HEK293 (cell line): ENCODE measurements around the gene EID3.

Experiments
- CTCF ChIA-PET: fragments of 350-600 bp; formaldehyde crosslinking; extraction: SDS; loops from one replicate; lab custom pipeline; 2021; ENCODE audit warnings: antibody characterized with exemption; lab: Yijun Ruan, JAX
- POLR2A ChIA-PET: fragments of 300-600 bp; formaldehyde crosslinking; extraction: SDS; loops from one replicate; lab custom pipeline; 2020; ENCODE audit warnings: antibody characterized with exemption, inconsistent platforms; lab: Yijun Ruan, JAX
- H3K27ac ChIP-seq: fragments of 200-500 bp; sonication (Bioruptor generic); 2 replicates; pipeline ENCODE4 v1.5.1; 2014; ENCODE audit warnings: low read depth, low read length, control low read depth, inconsistent platforms; ENCODE audit errors: extremely low read depth
- H3K36me3 ChIP-seq, 2 experiments: fragments of 200-500 bp in 1 of 2; sonication (Bioruptor generic) in 1 of 2; 1 replicate in 1 of 2; 2 replicates in 1 of 2; pipeline ENCODE4 v1.5.1; 2014 to 2017; ENCODE audit warnings: inconsistent platforms in 2 of 2, low read length in 2 of 2; ENCODE audit not compliant: control insufficient read depth in 2 of 2, insufficient read depth in 1 of 2
- H3K4me1 ChIP-seq: fragments of 200-500 bp; sonication (Bioruptor generic); 2 replicates; pipeline ENCODE4 v1.5.1; 2014; ENCODE audit warnings: mild to moderate bottlenecking, low read length, inconsistent platforms; ENCODE audit not compliant: control insufficient read depth, insufficient read depth
- H3K4me3 ChIP-seq: 2 replicates; pipeline ENCODE4 v1.5.1; 2011; ENCODE audit warnings: low read depth, mild to moderate bottlenecking, control low read depth, low read length, moderate library complexity
- H3K9me3 ChIP-seq: fragments of 200-500 bp; sonication (Bioruptor generic); 2 replicates; pipeline ENCODE4 v1.5.1; 2014; ENCODE audit warnings: low read depth, low read length, inconsistent platforms; ENCODE audit not compliant: control insufficient read depth, insufficient read depth
- GLIS2 ChIP-seq: fragments of 450-650 bp; formaldehyde crosslinking; IDR thresholded peaks from 2 replicates; pipeline ENCODE4 v1.5.1; 2016; ENCODE audit warnings: missing biosample characterization, missing genetic modification characterization
- KLF10 ChIP-seq: fragments of 450-650 bp; IDR thresholded peaks from 2 replicates; pipeline ENCODE4 v1.5.1; 2018; ENCODE audit warnings: missing biosample characterization, mild to moderate bottlenecking, missing genetic modification characterization
- KLF16 ChIP-seq: fragments of 450-650 bp; formaldehyde crosslinking; IDR thresholded peaks from 2 replicates; pipeline ENCODE4 v1.5.1; 2017; ENCODE audit warnings: missing biosample characterization, missing genetic modification characterization
- RBAK ChIP-seq: fragments of 450-650 bp; formaldehyde crosslinking; IDR thresholded peaks from 2 replicates; pipeline ENCODE4 v1.5.1; 2016; ENCODE audit warnings: missing biosample characterization, missing genetic modification characterization
- SCRT2 ChIP-seq: fragments of 450-650 bp; formaldehyde crosslinking; IDR thresholded peaks from 2 replicates; pipeline ENCODE4 v1.5.1; 2016; ENCODE audit warnings: missing biosample characterization, missing genetic modification characterization
- ZBTB17 ChIP-seq: fragments of 450-650 bp; formaldehyde crosslinking; IDR thresholded peaks from 2 replicates; pipeline ENCODE4 v1.5.1; 2016; ENCODE audit warnings: missing biosample characterization, missing genetic modification characterization
- ZFHX2 ChIP-seq: fragments of 450-650 bp; formaldehyde crosslinking; conservative IDR thresholded peaks from 2 replicates; pipeline ENCODE4 v1.5.1; 2016; ENCODE audit warnings: missing biosample characterization, missing genetic modification characterization
- ZIC2 ChIP-seq: fragments of 450-650 bp; formaldehyde crosslinking; IDR thresholded peaks from 2 replicates; pipeline ENCODE4 v1.5.1; 2016; ENCODE audit warnings: missing biosample characterization, missing genetic modification characterization
- ZNF146 ChIP-seq: fragments of 450-650 bp; formaldehyde crosslinking; IDR thresholded peaks from 2 replicates; pipeline ENCODE4 v1.5.1; 2016; ENCODE audit warnings: missing biosample characterization, missing genetic modification characterization
- ZNF174 ChIP-seq: fragments of 450-650 bp; formaldehyde crosslinking; IDR thresholded peaks from 2 replicates; pipeline ENCODE4 v1.5.0; 2017; ENCODE audit warnings: missing biosample characterization, mild to moderate bottlenecking, missing genetic modification characterization
- ZNF23 ChIP-seq: fragments of 450-650 bp; formaldehyde crosslinking; IDR thresholded peaks from 2 replicates; pipeline ENCODE4 v1.5.1; 2016; ENCODE audit warnings: missing biosample characterization, missing genetic modification characterization, borderline replicate concordance
- ZNF341 ChIP-seq: fragments of 450-650 bp; formaldehyde crosslinking; IDR thresholded peaks from 2 replicates; pipeline ENCODE4; 2016; ENCODE audit warnings: low read depth, missing biosample characterization, missing genetic modification characterization
- ZNF391 ChIP-seq: fragments of 450-650 bp; formaldehyde crosslinking; IDR thresholded peaks from 2 replicates; pipeline ENCODE4 v1.5.1; 2016; ENCODE audit warnings: low read depth, missing biosample characterization, missing genetic modification characterization, borderline replicate concordance
- ZNF423 ChIP-seq: fragments of 450-650 bp; formaldehyde crosslinking; IDR thresholded peaks from 2 replicates; pipeline ENCODE4 v1.5.1; 2016; ENCODE audit warnings: missing biosample characterization, missing genetic modification characterization
- ZNF623 ChIP-seq: fragments of 450-650 bp; formaldehyde crosslinking; IDR thresholded peaks from 2 replicates; pipeline ENCODE4 v1.5.1; 2016; ENCODE audit warnings: missing biosample characterization, missing genetic modification characterization
- ZNF626 ChIP-seq: fragments of 450-650 bp; sonication (Bioruptor Pico); formaldehyde crosslinking; IDR thresholded peaks from 2 replicates; pipeline ENCODE4 v1.5.1; 2018; ENCODE audit warnings: missing biosample characterization, missing genetic modification characterization, inconsistent platforms
- ZNF792 ChIP-seq: fragments of 450-650 bp; formaldehyde crosslinking; IDR thresholded peaks from 2 replicates; pipeline ENCODE4 v1.5.1; 2016; ENCODE audit warnings: missing biosample characterization, missing genetic modification characterization
- ZXDB ChIP-seq: fragments of 450-650 bp; formaldehyde crosslinking; IDR thresholded peaks from 2 replicates; pipeline ENCODE4 v1.5.1; 2016; ENCODE audit warnings: missing biosample characterization, missing genetic modification characterization
- TF ChIP-seq, protein P1 (sequence below): fragments of 450-650 bp; formaldehyde crosslinking; IDR thresholded peaks from 2 replicates; pipeline ENCODE4 v1.5.1; 2016; ENCODE audit warnings: missing biosample characterization, missing genetic modification characterization
- TF ChIP-seq, protein P2 (sequence below): fragments of 450-650 bp; formaldehyde crosslinking; conservative IDR thresholded peaks from 2 replicates; pipeline ENCODE4 v1.5.1; 2016; ENCODE audit warnings: low read depth, missing biosample characterization, missing genetic modification characterization
- TF ChIP-seq, protein P3 (sequence below): fragments of 450-650 bp; formaldehyde crosslinking; IDR thresholded peaks from 2 replicates; pipeline ENCODE4 v1.5.1; 2016; ENCODE audit warnings: missing biosample characterization, missing genetic modification characterization, borderline replicate concordance

The EID3 gene

DNA sequence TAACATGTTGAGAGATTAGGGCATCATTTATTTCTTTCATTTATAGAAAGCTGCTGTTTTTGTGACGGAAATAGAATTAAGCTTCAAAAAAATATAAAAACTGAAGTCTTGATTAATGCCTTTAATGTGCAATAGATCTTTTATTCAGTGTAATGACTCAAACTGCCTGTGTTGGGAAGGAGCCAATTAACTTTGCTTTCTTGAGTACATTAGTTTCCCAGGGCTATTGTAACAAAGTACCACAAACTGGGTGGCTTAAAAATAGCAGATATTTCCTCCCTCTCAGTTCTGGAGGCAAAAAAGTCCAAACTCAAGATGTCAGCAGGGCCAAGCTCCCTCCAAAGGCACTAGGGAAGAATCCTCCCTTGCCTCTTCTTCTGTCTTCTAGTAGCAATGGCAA, 36.6 kb downstream of the EID3 start (continued):
- TF ChIP-seq ZXDB (tag by site-specific recombination) (no peak), RBAK (tag by site-specific recombination) (no peak), ZNF146 (no peak), KLF10 (tag by site-specific recombination) (no peak), ZFHX2 (tag by site-specific recombination) (no peak), ZNF792 (tag by site-specific recombination) (no peak), ZNF174 (no peak), KLF16 (no peak)
- TF ChIP-seq, protein P1, sequence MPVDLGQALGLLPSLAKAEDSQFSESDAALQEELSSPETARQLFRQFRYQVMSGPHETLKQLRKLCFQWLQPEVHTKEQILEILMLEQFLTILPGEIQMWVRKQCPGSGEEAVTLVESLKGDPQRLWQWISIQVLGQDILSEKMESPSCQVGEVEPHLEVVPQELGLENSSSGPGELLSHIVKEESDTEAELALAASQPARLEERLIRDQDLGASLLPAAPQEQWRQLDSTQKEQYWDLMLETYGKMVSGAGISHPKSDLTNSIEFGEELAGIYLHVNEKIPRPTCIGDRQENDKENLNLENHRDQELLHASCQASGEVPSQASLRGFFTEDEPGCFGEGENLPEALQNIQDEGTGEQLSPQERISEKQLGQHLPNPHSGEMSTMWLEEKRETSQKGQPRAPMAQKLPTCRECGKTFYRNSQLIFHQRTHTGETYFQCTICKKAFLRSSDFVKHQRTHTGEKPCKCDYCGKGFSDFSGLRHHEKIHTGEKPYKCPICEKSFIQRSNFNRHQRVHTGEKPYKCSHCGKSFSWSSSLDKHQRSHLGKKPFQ (tag by site-specific recombination) = no peak
- TF ChIP-seq, all 188 proteins: peak for 0

DNA sequence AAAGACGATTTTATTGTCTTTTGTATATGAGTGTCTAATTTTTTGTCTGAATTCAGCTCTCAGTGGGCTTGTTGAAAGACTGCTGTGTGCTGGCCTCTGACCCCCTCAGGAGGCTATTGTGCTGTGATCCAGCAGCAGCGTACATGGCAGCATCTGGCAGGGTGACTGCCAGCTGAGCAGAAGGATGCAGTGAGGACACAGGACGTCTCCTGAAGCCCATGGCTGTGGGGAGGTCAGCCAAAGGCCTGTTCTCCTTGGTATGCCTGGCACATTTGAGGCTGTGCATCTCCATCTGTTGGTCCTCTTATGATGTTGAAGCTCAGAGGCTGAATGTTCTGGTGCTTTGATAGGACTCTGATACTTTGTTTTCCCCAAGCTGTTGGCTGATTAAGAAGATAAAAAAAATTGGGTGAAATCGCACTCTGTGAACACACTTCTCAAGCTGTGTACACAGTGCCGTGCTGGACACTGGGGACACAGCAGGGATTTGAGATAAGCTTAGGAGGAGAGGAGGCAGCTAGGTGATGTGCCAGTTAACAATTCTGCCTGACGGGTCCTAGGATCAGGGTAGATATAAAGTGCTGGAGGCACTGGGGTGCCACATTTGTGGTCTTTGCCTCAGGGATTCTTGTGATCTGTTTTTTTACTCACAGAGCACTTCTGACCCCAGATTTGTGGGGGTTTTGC, 37.5 kb downstream of the EID3 start:
- Histone ChIP-seq H3K9me3 (no peaks in the 10 kb centered on the region), H3K36me3 (peaks cover 32 to 73% of the 10 kb centered on the region in 2 experiments), H3K4me1 (no peaks in the 10 kb centered on the region), H3K4me3 (no peak overlapping the region), H3K27ac (no peak overlapping the region)
- ChIA-PET CTCF (interaction anchor here (1.0 kb wide), 1 partner anchor 14 kb away, joined by 3 read pairs; no protein-coding TSS in a partner anchor), POLR2A (interaction anchor here (0.9 kb wide), 1 partner anchor 28 kb away, joined by 3 read pairs; no protein-coding TSS in a partner anchor)
- TF ChIP-seq ZIC2 (tag by site-specific recombination) (peak; percentile 87), SCRT2 (tag by site-specific recombination) (no peak), ZNF623 (tag by site-specific recombination) (no peak), GLIS2 (tag by site-specific recombination) (no peak), ZNF341 (tag by site-specific recombination) (no peak)
- TF ChIP-seq, protein P2, sequence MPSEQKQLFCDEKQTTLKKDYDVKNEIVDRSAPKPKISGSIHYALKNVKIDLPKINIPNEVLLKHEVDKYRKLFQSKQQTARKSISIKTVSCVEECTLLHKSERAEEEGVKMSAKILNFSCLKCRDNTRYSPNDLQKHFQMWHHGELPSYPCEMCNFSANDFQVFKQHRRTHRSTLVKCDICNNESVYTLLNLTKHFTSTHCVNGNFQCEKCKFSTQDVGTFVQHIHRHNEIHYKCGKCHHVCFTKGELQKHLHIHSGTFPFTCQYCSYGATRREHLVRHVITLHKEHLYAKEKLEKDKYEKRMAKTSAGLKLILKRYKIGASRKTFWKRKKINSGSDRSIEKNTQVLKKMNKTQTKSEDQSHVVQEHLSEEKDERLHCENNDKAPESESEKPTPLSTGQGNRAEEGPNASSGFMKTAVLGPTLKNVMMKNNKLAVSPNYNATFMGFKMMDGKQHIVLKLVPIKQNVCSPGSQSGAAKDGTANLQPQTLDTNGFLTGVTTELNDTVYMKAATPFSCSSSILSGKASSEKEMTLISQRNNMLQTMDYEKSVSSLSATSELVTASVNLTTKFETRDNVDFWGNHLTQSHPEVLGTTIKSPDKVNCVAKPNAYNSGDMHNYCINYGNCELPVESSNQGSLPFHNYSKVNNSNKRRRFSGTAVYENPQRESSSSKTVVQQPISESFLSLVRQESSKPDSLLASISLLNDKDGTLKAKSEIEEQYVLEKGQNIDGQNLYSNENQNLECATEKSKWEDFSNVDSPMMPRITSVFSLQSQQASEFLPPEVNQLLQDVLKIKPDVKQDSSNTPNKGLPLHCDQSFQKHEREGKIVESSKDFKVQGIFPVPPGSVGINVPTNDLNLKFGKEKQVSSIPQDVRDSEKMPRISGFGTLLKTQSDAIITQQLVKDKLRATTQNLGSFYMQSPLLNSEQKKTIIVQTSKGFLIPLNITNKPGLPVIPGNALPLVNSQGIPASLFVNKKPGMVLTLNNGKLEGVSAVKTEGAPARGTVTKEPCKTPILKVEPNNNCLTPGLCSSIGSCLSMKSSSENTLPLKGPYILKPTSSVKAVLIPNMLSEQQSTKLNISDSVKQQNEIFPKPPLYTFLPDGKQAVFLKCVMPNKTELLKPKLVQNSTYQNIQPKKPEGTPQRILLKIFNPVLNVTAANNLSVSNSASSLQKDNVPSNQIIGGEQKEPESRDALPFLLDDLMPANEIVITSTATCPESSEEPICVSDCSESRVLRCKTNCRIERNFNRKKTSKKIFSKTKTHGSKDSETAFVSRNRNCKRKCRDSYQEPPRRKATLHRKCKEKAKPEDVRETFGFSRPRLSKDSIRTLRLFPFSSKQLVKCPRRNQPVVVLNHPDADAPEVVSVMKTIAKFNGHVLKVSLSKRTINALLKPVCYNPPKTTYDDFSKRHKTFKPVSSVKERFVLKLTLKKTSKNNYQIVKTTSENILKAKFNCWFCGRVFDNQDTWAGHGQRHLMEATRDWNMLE (tag by site-specific recombination) = no peak

DNA sequence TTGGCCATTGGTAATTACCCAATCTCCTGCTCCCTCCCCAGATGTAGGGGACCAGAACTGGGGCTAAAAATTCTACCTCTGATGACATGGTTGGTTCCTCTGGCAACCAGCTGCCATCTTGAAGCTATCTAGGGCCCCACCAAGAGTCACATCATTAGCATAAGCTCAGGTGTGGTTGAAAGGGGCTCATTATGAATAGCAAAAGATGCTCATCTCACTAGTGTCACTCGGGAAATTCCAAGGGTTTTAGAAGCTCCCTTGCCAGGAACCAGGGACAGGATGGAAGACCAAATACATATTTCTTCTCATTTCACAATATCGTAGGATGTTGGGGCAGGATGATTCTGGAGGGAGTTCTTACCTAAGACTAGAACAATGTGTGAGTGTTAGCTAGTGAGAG, 38.6 kb downstream of the EID3 start:
- POLR2A ChIA-PET = interaction anchor here (0.9 kb wide), 1 partner anchor 29 kb away, joined by 3 read pairs; no protein-coding TSS in a partner anchor
- CTCF ChIA-PET = interaction anchor here (0.5 to 1.2 kb wide), 2 partner anchors 17 to 468 kb away, joined by 3 read pairs; no protein-coding TSS in a partner anchor
- no peaks in the 10 kb centered on the region for H3K4me1 ChIP-seq
- H3K4me3 ChIP-seq = no peak overlapping the region
- H3K27ac ChIP-seq = no peak overlapping the region
- no peak for TF ChIP-seq ZNF391
- TF ChIP-seq ZBTB17 = no peak
- TF ChIP-seq, protein P3, sequence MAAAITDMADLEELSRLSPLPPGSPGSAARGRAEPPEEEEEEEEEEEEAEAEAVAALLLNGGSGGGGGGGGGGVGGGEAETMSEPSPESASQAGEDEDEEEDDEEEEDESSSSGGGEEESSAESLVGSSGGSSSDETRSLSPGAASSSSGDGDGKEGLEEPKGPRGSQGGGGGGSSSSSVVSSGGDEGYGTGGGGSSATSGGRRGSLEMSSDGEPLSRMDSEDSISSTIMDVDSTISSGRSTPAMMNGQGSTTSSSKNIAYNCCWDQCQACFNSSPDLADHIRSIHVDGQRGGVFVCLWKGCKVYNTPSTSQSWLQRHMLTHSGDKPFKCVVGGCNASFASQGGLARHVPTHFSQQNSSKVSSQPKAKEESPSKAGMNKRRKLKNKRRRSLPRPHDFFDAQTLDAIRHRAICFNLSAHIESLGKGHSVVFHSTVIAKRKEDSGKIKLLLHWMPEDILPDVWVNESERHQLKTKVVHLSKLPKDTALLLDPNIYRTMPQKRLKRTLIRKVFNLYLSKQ (tag by site-specific recombination) = no peak
- no peak for TF ChIP-seq ZNF626 (tag by site-specific recombination)
- TF ChIP-seq ZNF423 (tag by site-specific recombination) = no peak
- no peak for TF ChIP-seq ZNF23 (tag by site-specific recombination)
- peaks cover 38 to 69% of the 10 kb centered on the region in 2 experiments for H3K36me3 ChIP-seq
- H3K9me3 ChIP-seq = no peaks in the 10 kb centered on the region
